Choroid plexus epithelial cell (primary cell): ENCODE data around the gene PNPLA6.

Experiments used
- DNase-seq: peaks from one replicate; pipeline ENCODE4 v3.0.0-alpha.2; 2010; ENCODE audit warnings: low read depth
- H3K4me3 ChIP-seq: 2 replicates; pipeline ENCODE4 v1.5.1; 2011; ENCODE audit warnings: low read depth, mild to moderate bottlenecking, control low read depth, low read length, moderate library complexity
- CTCF ChIP-seq: conservative IDR thresholded peaks from 2 replicates; pipeline ENCODE4 v1.5.1; 2011; ENCODE audit warnings: low read depth, mild to moderate bottlenecking, control low read depth, inconsistent platforms, low read length, moderate library complexity

The PNPLA6 gene

GRCh38 chr19:7556696-7557315, 21.3 kb downstream of the PNPLA6 start:
- no peak overlapping the region for H3K4me3 ChIP-seq

GRCh38 chr19:7558667-7559066, 23.1 kb downstream of the PNPLA6 start:
- TF ChIP-seq CTCF, result no peak
- H3K4me3 ChIP-seq, result no peak overlapping the region
- DNase-seq, result no peak

More at GRCh38 chr19:7556696-7557315, 21.3 kb downstream of the PNPLA6 start:
- no peak for TF ChIP-seq CTCF
- no peak for DNase-seq

- no peak for DNase-seq
- no peak for TF ChIP-seq CTCF
- H3K4me3 ChIP-seq, result no peak overlapping the region
Measured at GRCh38 chr19:7559102-7559501, 23.6 kb downstream of the PNPLA6 start.

DNA sequence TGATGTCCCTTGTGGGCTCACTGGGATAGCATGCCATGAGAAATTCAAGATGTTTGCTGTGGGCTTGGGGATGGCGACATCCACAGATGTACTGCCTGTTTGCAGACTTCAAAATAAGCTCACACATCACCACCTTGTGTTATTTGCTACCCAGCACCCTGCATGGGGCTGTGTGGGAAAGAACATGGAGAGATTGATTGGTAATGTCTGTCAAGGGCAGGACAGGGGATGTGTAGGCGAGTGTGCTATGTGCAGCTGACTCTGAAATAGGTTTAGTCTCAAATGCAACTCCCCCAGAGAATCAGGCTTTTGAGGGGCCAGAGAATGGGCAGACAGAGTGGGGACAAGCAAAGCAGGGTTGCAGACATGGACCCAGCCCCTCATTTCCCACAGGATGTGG, 24.7 kb downstream of the PNPLA6 start:
- no peak overlapping the region for H3K4me3 ChIP-seq
- no peak for DNase-seq
- TF ChIP-seq CTCF, result no peak

DNA sequence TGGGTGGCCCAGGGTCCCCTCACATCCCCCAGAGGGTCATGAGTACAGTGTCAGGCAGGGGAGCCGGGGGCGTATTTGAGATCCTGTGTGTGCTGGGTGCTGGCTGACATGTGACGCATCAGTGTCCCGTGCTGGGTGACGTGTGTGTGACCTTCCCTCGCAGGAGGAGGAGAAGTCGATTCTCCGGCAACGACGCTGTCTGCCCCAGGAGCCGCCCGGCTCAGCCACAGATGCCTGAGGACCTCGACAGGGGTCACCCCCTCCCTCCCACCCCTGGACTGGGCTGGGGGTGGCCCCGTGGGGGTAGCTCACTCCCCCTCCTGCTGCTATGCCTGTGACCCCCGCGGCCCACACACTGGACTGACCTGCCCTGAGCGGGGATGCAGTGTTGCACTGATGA, 25.8 kb downstream of the PNPLA6 start:
- no peak for DNase-seq
- H3K4me3 ChIP-seq, result no peak overlapping the region
- TF ChIP-seq CTCF, result no peak

DNA sequence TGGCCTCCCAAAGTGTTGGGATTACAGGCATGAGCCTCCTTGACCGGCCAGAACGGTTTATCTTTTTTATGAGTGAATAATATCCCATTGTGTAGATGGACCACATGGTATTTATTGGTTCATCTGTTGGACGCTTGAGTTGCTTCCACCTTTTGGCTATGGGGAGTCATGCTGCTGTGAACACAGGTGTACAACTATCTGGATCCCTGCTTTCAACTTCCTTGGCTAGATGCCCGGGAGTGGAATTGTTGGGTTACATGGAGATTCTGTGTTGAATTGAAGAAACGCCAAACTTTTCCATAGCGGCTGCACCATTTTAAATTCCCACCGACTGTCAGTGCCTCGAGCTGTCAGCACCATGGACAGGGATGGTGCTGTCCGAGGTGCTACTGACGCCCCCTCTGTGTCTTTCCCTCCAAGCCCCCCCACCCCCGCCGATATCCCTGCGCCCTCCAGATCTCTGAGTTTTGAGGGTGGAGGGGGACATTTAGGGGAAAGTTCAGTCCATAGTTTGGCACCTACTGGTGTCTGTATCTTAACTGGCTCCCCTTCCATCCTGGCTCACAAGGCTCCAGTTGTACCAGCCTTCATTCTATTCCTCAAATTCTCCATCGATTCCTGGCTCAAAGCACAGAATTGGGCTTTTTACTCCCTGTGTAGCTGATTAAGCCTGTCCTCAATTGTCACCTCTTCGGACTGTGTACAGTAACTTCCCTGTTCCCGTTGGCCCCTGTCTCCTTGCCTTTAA, 27.3 kb downstream of the PNPLA6 start:
- no peak overlapping the region for H3K4me3 ChIP-seq
- DNase-seq, result no peak
- no peak for TF ChIP-seq CTCF

GRCh38 chr19:7564866-7565265, 29.3 kb downstream of the PNPLA6 start:
- TF ChIP-seq CTCF, result no peak
- no peak for DNase-seq
- H3K4me3 ChIP-seq, result no peak overlapping the region
